ENCODE results near the gene METTL3. TPM values are rescaled to one million over a fixed set of nuclear protein-coding genes. Genes with fewer than 3 reads are reported as not detected.
"Not testable (repeated sequence)": the region's sequence is repeated elsewhere in the genome, so short reads cannot be mapped to it uniquely, and the experiment has no call there.

The METTL3 gene
- total RNA-seq, 2 donors from 2014 or later, result 48.3 to 71.5 TPM

DNA sequence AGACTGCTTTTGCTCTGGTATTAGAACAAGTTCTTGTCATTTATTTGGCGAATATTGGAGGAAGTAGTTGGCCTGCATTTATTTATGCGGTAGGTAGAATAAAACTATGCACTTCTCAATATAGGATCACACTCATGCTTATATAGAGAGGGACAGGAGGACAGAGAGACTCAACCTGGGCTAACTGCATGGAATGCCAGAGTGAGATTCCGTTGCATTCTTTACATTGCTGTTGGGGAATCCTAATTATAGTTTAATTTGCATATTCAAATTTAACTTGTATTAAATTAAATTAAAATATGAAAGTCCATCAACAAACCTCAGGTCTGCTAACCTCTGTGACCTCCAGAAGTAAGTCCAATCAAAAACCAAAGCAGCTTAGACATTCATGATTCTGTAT, 42.1 kb upstream of the METTL3 start:
- 94% methylated on average over 3 of the region's 3 CpGs for WGBS
- TF ChIP-seq, protein P1, sequence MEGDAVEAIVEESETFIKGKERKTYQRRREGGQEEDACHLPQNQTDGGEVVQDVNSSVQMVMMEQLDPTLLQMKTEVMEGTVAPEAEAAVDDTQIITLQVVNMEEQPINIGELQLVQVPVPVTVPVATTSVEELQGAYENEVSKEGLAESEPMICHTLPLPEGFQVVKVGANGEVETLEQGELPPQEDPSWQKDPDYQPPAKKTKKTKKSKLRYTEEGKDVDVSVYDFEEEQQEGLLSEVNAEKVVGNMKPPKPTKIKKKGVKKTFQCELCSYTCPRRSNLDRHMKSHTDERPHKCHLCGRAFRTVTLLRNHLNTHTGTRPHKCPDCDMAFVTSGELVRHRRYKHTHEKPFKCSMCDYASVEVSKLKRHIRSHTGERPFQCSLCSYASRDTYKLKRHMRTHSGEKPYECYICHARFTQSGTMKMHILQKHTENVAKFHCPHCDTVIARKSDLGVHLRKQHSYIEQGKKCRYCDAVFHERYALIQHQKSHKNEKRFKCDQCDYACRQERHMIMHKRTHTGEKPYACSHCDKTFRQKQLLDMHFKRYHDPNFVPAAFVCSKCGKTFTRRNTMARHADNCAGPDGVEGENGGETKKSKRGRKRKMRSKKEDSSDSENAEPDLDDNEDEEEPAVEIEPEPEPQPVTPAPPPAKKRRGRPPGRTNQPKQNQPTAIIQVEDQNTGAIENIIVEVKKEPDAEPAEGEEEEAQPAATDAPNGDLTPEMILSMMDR (IDR thresholded peaks at IDR 0.05), result no peak
- TF ChIP-seq POLR2AphosphoS5 (IDR thresholded peaks at IDR 0.05) (no peak), POLR2A (IDR thresholded peaks at IDR 0.05) (no peak)
- intact Hi-C loops (cut with DNase I), result no loop called here
- no peak for DNase-seq (ENCODE audit: low spot score)
- Histone ChIP-seq H3K36me3 (no peaks in the 10 kb centered on the region), H3K9me3 (no peaks in the 10 kb centered on the region), H3K4me3 (no peak overlapping the region), H3K27me3 (replicated peaks; ENCODE audit: insufficient read depth) (no peaks in the 10 kb centered on the region), H3K27ac (no peak overlapping the region), H3K4me1 (replicated peaks) (no peaks in the 10 kb centered on the region)

DNA sequence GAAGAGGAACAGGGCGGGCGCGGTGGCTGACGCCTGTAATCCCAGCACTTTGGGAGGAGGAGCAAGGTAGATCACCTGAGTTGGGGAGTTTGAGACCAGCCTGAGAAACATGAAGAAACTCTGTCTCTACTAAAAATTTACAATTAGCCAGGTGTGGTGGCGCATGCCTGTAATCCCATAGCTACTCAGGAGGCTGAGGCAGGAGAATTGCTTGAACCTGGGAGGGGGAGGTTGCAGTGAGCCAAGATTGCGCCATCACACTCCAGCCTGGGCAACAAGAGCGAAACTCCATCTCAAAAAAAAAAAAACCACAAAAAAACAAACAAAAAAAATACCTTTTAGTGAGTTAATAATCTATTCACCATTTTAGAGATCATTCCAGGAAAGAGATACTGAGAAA, 33.4 kb upstream of the METTL3 start:
- H3K9me3 ChIP-seq; intact Hi-C loops (cut with DNase I): not testable (repeated sequence)
- WGBS, result 84% methylated on average over 7 of the region's 7 CpGs

DNA sequence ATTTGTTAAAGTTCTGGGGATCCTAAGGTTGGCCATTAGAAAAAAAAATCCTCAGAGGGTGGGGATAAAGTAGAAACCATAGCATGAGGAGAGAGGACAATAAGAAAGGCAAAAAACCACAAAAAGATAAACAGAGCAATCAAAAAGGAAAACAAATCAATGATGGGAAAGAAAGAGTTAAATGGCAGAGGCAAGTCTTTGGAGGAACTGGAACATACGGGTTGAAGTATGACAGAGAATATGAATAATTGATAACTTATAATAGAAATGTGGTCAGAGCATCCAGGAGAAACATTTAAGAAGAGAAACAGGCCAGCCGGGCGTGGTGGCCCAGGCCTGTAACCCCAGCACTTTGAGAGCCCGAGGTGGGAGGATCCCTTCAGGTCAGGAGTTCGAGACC, 32.8 kb upstream of the METTL3 start:
- Histone ChIP-seq H3K27ac (no peak overlapping the region), H3K27me3 (replicated peaks; ENCODE audit: insufficient read depth) (no peaks in the 10 kb centered on the region), H3K4me1 (replicated peaks) (no peaks in the 10 kb centered on the region), H3K36me3 (no peaks in the 10 kb centered on the region), H3K9me3 (no peaks in the 10 kb centered on the region), H3K4me3 (no peak overlapping the region)
- intact Hi-C loops (cut with DNase I), result no loop called here
- TF ChIP-seq, protein P1 (IDR thresholded peaks at IDR 0.05), result no peak
- TF ChIP-seq POLR2A (IDR thresholded peaks at IDR 0.05) (no peak), POLR2AphosphoS5 (IDR thresholded peaks at IDR 0.05) (no peak)
- no peak for DNase-seq (ENCODE audit: low spot score)
- 57% methylated on average over 5 of the region's 5 CpGs for WGBS

More for the DNA sequence above, 33.4 kb upstream of the METTL3 start:
- not testable (repeated sequence) for H3K4me1 ChIP-seq (replicated peaks); DNase-seq (ENCODE audit: low spot score); H3K27ac ChIP-seq; H3K4me3 ChIP-seq; H3K27me3 ChIP-seq (replicated peaks; ENCODE audit: insufficient read depth); H3K36me3 ChIP-seq

DNA sequence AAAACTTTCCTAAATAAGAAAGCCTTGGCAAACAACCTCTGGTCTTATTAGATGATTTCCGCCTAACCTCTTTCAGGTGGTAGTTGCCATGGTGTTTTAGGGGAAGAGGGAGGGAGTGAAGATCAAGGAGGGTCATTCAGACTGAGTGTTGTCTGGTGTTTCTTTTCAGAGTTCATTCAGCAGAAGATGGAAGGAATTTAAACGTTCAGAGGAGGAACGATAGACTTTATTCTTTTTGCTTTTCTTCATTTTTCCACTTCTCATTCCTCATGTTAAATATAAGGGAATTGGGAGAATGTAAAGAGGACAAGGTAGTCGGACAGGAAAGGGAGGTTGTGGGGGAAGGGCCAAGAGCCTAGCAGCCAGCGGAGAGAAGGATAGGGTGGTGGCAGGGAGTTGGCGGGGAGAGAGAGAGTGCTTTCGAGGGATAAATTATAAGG, 32.4 kb upstream of the METTL3 start:
- WGBS, result 30% methylated on average over 7 of the region's 7 CpGs
- no peak for DNase-seq (ENCODE audit: low spot score)

DNA sequence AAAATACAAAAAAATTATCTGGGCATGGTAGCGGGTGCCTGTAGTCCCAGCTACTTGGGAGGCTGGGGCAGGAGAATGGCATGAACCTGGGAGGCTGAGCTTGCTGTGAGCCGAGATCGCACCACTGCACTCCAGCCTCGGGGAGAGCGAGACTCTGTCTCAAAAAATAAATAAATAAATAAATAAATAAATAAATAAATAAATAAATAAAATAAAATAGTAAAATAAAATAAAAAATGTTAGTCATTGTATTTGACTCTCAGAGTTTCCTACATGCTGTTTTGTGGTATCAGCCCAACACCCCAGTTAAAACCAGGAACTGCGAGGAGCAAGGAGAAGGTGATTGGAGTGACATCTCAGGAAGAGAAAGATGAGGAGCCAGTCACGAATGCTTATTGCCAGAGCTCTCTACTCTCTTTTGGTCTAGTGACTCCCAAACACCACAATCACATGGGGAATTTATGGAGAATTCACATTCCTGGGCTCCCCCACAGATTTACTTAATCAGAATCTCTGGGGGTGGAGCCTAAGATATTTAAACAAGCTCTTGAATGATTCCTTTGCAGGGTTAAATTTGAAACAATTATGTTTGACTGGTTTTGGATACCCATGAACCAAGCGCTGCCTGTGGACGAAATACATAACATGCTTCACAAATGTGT, 30.4 kb upstream of the METTL3 start:
- Histone ChIP-seq H3K36me3 (no peaks in the 10 kb centered on the region), H3K27me3 (replicated peaks; ENCODE audit: insufficient read depth) (no peaks in the 10 kb centered on the region), H3K4me1 (replicated peaks) (no peaks in the 10 kb centered on the region), H3K9me3 (no peaks in the 10 kb centered on the region), H3K4me3 (no peak overlapping the region), H3K27ac (no peak overlapping the region)
- WGBS, result 93% methylated on average over 9 of the region's 9 CpGs
- intact Hi-C loops (cut with DNase I), result no loop called here
- DNase-seq (ENCODE audit: low spot score), result no peak
- TF ChIP-seq POLR2A (IDR thresholded peaks at IDR 0.05) (no peak), POLR2AphosphoS5 (IDR thresholded peaks at IDR 0.05) (no peak)
- TF ChIP-seq, protein P1 (IDR thresholded peaks at IDR 0.05), result no peak

More for the DNA sequence above, 32.4 kb upstream of the METTL3 start:
- H3K27ac ChIP-seq, result no peak overlapping the region
- H3K4me1 ChIP-seq (replicated peaks), result no peaks in the 10 kb centered on the region
- H3K9me3 ChIP-seq, result no peaks in the 10 kb centered on the region
- H3K36me3 ChIP-seq, result no peaks in the 10 kb centered on the region
- TF ChIP-seq POLR2AphosphoS5 (IDR thresholded peaks at IDR 0.05), result peak; percentile 5
- no peak for TF ChIP-seq POLR2A (IDR thresholded peaks at IDR 0.05)
- TF ChIP-seq, protein P1 (IDR thresholded peaks at IDR 0.05), result no peak
- intact Hi-C loops (cut with DNase I), result no loop called here
- H3K4me3 ChIP-seq, result no peak overlapping the region
- H3K27me3 ChIP-seq (replicated peaks; ENCODE audit: insufficient read depth), result no peaks in the 10 kb centered on the region
